Measurements from ENCODE around the gene BAIAP2. TPM values are rescaled to one million over a fixed set of nuclear protein-coding genes. Genes with fewer than 3 reads are reported as not detected.
"Not testable (repeated sequence)": the region's sequence is repeated elsewhere in the genome, so short reads cannot be mapped to it uniquely, and the experiment has no call there.

Gene BAIAP2
- total and polyA plus RNA-seq, 7 donors: 6.5 to 52.3 (median 32.6) TPM

DNA sequence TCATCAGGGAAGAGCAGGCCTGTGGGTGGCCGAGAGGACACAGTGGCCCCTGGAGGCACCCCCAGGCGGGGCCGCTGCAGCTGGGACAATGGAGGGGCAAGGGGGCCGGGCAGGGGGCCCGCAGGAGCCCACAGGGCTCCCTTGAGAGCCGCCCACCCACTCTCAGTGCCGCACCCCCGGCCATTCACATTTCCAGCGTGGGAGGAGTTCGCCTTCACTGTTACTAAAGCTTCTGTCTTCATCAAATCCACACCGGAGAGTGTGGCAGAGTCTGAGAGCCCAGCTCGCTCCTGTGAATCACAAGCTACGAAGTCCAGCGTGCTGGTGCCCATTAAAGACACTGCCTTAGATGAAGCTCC lies 109.5 kb downstream of the BAIAP2 start:
- H3K27ac ChIP-seq: no peak overlapping the region
- no peak for TF ChIP-seq POLR2A (IDR thresholded peaks at IDR 0.05)
- TF ChIP-seq, protein P1, sequence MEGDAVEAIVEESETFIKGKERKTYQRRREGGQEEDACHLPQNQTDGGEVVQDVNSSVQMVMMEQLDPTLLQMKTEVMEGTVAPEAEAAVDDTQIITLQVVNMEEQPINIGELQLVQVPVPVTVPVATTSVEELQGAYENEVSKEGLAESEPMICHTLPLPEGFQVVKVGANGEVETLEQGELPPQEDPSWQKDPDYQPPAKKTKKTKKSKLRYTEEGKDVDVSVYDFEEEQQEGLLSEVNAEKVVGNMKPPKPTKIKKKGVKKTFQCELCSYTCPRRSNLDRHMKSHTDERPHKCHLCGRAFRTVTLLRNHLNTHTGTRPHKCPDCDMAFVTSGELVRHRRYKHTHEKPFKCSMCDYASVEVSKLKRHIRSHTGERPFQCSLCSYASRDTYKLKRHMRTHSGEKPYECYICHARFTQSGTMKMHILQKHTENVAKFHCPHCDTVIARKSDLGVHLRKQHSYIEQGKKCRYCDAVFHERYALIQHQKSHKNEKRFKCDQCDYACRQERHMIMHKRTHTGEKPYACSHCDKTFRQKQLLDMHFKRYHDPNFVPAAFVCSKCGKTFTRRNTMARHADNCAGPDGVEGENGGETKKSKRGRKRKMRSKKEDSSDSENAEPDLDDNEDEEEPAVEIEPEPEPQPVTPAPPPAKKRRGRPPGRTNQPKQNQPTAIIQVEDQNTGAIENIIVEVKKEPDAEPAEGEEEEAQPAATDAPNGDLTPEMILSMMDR (IDR thresholded peaks at IDR 0.05): no peak
- no peak for TF ChIP-seq POLR2AphosphoS5 (IDR thresholded peaks at IDR 0.05)
- no peak for TF ChIP-seq EP300 (IDR thresholded peaks at IDR 0.05)
- peaks cover 0 to 9% (median 9%) of the 10 kb centered on the region in 4 donors for H3K4me1 ChIP-seq
- WGBS, 2 donors: 86 to 88% methylated on average over 14 of the region's 14 CpGs
- intact Hi-C loops (cut with DNase I): loop anchor here (5.0 to 10.0 kb wide), 2 partner anchors 58 to 460 kb away; no protein-coding TSS in a partner anchor
- H3K36me3 ChIP-seq: no peaks in the 10 kb centered on the region
- no peaks in the 10 kb centered on the region for H3K9me3 ChIP-seq
- no peak overlapping the region for H3K4me3 ChIP-seq
- no peak for DNase-seq
- peaks cover 0 to 4% (median 0%) of the 10 kb centered on the region in 3 donors for H3K27me3 ChIP-seq

DNA sequence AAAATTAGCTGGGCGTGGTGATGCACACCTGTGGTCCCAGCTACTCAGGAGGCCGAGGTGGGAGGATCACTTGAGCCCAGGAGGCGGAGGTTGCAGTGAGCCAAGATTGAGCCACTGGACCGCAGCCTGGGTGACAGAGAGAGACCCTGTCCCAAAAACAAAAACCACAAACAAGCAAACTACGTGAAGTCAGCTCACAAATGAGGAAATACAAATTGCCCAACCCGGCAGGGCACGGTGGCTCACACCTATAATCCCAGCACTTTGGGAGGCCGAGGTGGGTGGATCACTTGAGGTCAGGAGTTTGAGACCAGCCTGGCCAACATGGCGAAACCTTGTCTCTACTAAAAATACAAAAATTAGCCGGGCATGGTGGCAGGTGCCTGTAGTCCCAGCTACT lies 111.3 kb downstream of the BAIAP2 start:
- H3K27me3 ChIP-seq, H3K27ac ChIP-seq, DNase-seq, H3K36me3 ChIP-seq, H3K4me3 ChIP-seq, H3K4me1 ChIP-seq, H3K9me3 ChIP-seq: not testable (repeated sequence)
- 66 to 74% methylated on average over 10 of the region's 10 CpGs for WGBS, 2 donors
- intact Hi-C loops (cut with DNase I): loop anchor here (10.0 kb wide), 1 partner anchor 459 kb away; no protein-coding TSS in a partner anchor

DNA sequence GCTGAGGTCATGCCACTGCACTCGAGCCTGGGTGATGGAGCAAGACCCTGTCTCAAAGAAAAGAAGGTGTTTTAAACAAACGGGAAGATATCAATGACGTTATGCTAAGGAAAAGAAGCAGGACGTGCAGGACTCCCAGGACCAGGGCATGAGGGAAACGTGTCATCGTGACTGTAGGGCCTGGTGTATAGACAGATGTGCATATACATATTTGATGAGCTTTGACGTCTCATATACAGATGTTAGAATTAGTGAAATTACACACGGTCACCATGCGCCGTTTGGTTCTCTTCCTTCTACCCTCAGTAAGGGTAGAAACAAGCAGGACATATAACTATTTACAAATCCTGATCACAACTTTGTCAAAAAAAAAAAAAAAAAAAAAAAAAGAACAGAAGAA lies 112.8 kb downstream of the BAIAP2 start:
- Histone ChIP-seq H3K27ac (no peak overlapping the region), H3K36me3 (no peaks in the 10 kb centered on the region), H3K27me3 (peaks cover 0 to 4% (median 0%) of the 10 kb centered on the region in 3 donors), H3K9me3 (no peaks in the 10 kb centered on the region), H3K4me3 (no peak overlapping the region), H3K4me1 (peaks cover 0 to 5% (median 5%) of the 10 kb centered on the region in 4 donors)
- 69 to 86% methylated on average over 10 of the region's 10 CpGs for WGBS, 2 donors
- TF ChIP-seq POLR2A (IDR thresholded peaks at IDR 0.05) (no peak), EP300 (IDR thresholded peaks at IDR 0.05) (no peak), POLR2AphosphoS5 (IDR thresholded peaks at IDR 0.05) (no peak)
- TF ChIP-seq, protein P1 (IDR thresholded peaks at IDR 0.05): no peak
- no peak for DNase-seq
- intact Hi-C loops (cut with DNase I): loop anchor here (10.0 kb wide), 1 partner anchor 457 kb away; no protein-coding TSS in a partner anchor

DNA sequence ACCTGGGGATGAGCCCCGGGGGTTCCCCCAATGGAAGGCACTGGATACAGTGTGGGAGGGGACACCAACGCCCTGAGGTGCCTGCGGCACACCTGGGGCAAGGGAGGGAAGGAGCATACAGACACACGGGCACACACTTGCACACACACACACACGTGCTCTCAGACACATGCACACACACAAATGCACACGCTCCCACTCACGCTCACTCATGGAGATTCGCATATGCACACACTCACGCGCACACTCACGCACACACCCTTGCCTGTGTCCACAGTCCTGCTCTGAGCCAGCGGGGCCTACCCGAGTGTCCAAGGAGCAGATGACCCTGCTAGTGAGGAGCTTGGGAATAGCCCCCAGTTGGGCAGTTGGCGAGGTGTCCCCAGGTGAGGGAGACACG lies 113.6 kb downstream of the BAIAP2 start:
- WGBS, 2 donors: 77 to 88% methylated on average over 15 of the region's 15 CpGs
- no peaks in the 10 kb centered on the region for H3K4me1 ChIP-seq
- H3K27ac ChIP-seq: no peak overlapping the region
- no peaks in the 10 kb centered on the region for H3K36me3 ChIP-seq
- peaks cover 0 to 4% (median 0%) of the 10 kb centered on the region in 3 donors for H3K27me3 ChIP-seq
- TF ChIP-seq POLR2A (IDR thresholded peaks at IDR 0.05) (no peak), EP300 (IDR thresholded peaks at IDR 0.05) (no peak), POLR2AphosphoS5 (IDR thresholded peaks at IDR 0.05) (no peak)
- TF ChIP-seq, protein P1 (IDR thresholded peaks at IDR 0.05): no peak
- H3K9me3 ChIP-seq: no peaks in the 10 kb centered on the region
- intact Hi-C loops (cut with DNase I): loop anchor here (10.0 kb wide), 1 partner anchor 456 kb away; no protein-coding TSS in a partner anchor
- no peak overlapping the region for H3K4me3 ChIP-seq
- no peak for DNase-seq

DNA sequence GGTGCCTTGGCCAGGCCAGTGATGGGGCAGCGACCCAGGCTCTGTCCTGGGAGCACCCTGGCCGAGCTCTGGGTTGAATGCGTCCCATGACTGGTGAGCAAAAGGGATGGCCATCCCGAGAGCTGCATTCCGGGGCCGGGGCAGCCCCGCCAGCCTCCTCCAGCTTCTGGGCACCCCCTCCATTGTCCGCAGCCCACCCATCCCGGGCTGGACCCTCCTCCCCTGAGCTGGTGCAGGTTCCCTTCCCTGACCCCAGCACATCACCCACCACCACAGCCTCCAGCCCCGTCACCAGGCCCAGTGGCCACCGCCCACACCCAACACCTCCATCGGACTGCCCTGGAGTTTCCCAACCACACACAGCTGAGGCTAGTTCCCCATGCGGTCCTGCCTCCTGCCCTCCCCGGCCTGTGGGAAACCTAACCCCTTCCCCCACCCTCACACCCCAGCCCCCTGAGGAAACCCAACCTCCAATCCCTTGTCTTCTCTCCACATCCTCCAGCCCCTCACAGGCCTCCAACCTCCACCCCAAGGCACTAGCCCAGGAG lies 114.1 kb downstream of the BAIAP2 start:
- Histone ChIP-seq H3K4me3 (no peak overlapping the region), H3K9me3 (no peaks in the 10 kb centered on the region), H3K4me1 (no peaks in the 10 kb centered on the region), H3K36me3 (no peaks in the 10 kb centered on the region), H3K27ac (no peak overlapping the region), H3K27me3 (peaks cover 0 to 4% (median 0%) of the 10 kb centered on the region in 3 donors)
- WGBS, 2 donors: 72 to 81% methylated on average over 14 of the region's 14 CpGs
- no peak for DNase-seq
- no peak for TF ChIP-seq EP300 (IDR thresholded peaks at IDR 0.05)
- no peak for TF ChIP-seq POLR2AphosphoS5 (IDR thresholded peaks at IDR 0.05)
- TF ChIP-seq, protein P1 (IDR thresholded peaks at IDR 0.05): no peak
- no peak for TF ChIP-seq POLR2A (IDR thresholded peaks at IDR 0.05)
- intact Hi-C loops (cut with DNase I): loop anchor here (10.0 kb wide), 1 partner anchor 456 kb away; no protein-coding TSS in a partner anchor
